HG02970 (cell line): ENCODE measurements around the gene MPPED1.

ENCODE experiments used
- ATAC-seq: cut with Tn5 transposase; IDR thresholded peaks from one replicate; pipeline ENCODE4 v1.9.1; 2021; ENCODE audit warnings: mild to moderate bottlenecking, moderate library complexity, moderate number of reproducible peaks; ENCODE audit not compliant: unreplicated experiment, low FRiP score

Gene MPPED1

GRCh38 chr22:43427296-43428004 lies 15.6 kb downstream of the MPPED1 start:
- no peak for ATAC-seq

GRCh38 chr22:43428005-43428485 lies 16.2 kb downstream of the MPPED1 start:
- ATAC-seq, result no peak

GRCh38 chr22:43428521-43428920 lies 16.7 kb downstream of the MPPED1 start:
- ATAC-seq, result no peak

GRCh38 chr22:43429426-43429825 lies 17.6 kb downstream of the MPPED1 start:
- ATAC-seq, result no peak

- ATAC-seq, result no peak
Measured at GRCh38 chr22:43431808-43432554, 20.2 kb downstream of the MPPED1 start.

GRCh38 chr22:43432883-43433415 lies 21.1 kb downstream of the MPPED1 start:
- ATAC-seq, result no peak

GRCh38 chr22:43433451-43434274 lies 21.8 kb downstream of the MPPED1 start:
- ATAC-seq, result no peak

- no peak for ATAC-seq
Measured at GRCh38 chr22:43434275-43434927, 22.6 kb downstream of the MPPED1 start.

- no peak for ATAC-seq
Measured at GRCh38 chr22:43434928-43435311, 23.1 kb downstream of the MPPED1 start.

- no peak for ATAC-seq
Measured at GRCh38 chr22:43435851-43436811, 24.3 kb downstream of the MPPED1 start.

- ATAC-seq, result no peak
Measured at GRCh38 chr22:43436868-43437267, 25.1 kb downstream of the MPPED1 start.

- no peak for ATAC-seq
Measured at GRCh38 chr22:43437871-43438475, 26.2 kb downstream of the MPPED1 start.

- ATAC-seq, result no peak
Measured at GRCh38 chr22:43438666-43439347, 27.0 kb downstream of the MPPED1 start.

- no peak for ATAC-seq
Measured at GRCh38 chr22:43439368-43440103, 27.7 kb downstream of the MPPED1 start.

GRCh38 chr22:43440104-43440387 lies 28.2 kb downstream of the MPPED1 start:
- no peak for ATAC-seq

- ATAC-seq, result no peak
Measured at GRCh38 chr22:43440556-43440955, 28.7 kb downstream of the MPPED1 start.

- ATAC-seq, result no peak
Measured at GRCh38 chr22:43441216-43441615, 29.4 kb downstream of the MPPED1 start.

GRCh38 chr22:43441751-43442150 lies 29.9 kb downstream of the MPPED1 start:
- no peak for ATAC-seq
